Measurements from ENCODE around the gene FLT4. TPM values are rescaled to one million over a fixed set of nuclear protein-coding genes. Genes with fewer than 3 reads are reported as not detected.
"Not testable (repeated sequence)": the region's sequence is repeated elsewhere in the genome, so short reads cannot be mapped to it uniquely, and the experiment has no call there.

The FLT4 gene
- total and polyA plus RNA-seq, 4 donors: 12.6 to 42.1 (median 25.3) TPM

DNA sequence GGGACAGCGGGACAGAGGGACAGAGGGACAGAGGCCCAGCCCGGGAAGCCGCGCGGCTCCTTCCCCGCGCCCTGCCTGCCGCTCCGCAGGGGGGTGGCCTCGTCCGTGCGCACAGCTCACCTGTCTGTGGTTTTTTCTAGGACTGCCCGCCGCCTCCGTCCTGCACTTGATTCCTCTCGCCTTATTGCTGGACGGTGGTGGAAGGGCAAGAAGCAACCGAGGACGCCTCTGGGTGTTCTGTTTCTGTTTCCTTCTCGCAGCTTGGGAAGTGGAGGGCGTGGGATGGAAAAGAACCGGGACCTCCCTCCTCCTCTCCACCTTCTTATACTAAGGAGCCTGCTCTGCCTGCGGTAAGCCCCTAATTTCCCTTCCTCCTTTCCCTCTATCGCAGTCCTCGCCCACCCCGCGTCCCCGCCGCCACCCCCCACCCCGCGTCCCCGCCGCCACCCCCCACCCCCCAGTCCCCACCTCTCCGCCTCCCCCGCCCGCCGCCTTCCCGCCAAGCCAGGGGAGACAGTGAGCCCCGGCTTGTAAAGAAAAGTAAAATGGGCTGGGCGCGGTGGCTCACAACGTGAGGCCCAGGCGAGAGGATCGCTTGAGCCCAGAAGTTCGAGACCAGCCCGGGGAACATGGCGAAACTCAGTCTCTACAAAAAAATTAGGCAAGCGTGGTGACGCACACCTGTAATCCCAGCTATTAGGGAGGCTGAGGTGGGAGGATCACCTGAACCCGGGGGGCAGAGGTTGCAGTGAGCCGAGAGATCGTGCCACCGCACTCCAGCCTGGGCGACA is 9.6 kb upstream of the FLT4 start:
- Histone ChIP-seq H3K27me3 (ENCODE audit: control insufficient read depth in 3 of 3, insufficient read depth in 3 of 3, low read length in 2 of 3) (peaks cover 0 to 20% (median 10%) of the 10 kb centered on the region in 3 donors), H3K4me1 (ENCODE audit: control insufficient read depth in 5 of 5, insufficient read depth in 5 of 5, low read length in 5 of 5) (no peaks in the 10 kb centered on the region), H3K4me3 (no peak overlapping the region), H3K27ac (ENCODE audit: low read depth in 1 of 2, low read length in 1 of 2) (no peak overlapping the region), H3K9ac (ENCODE audit: insufficient read depth in 1 of 2, low read length in 2 of 2) (no peak overlapping the region), H3K36me3 (ENCODE audit: control insufficient read depth in 4 of 4, insufficient read depth in 4 of 4, low read length in 4 of 4) (no peaks in the 10 kb centered on the region), H3K9me3 (ENCODE audit: control insufficient read depth in 4 of 4, insufficient read depth in 3 of 4, low read length in 3 of 4) (peaks cover 0 to 3% (median 0%) of the 10 kb centered on the region in 4 donors)
- DNase-seq (no peak), ATAC-seq (ENCODE audit: insufficient read depth, low FRiP score) (no peak)
- TF ChIP-seq, protein P1, sequence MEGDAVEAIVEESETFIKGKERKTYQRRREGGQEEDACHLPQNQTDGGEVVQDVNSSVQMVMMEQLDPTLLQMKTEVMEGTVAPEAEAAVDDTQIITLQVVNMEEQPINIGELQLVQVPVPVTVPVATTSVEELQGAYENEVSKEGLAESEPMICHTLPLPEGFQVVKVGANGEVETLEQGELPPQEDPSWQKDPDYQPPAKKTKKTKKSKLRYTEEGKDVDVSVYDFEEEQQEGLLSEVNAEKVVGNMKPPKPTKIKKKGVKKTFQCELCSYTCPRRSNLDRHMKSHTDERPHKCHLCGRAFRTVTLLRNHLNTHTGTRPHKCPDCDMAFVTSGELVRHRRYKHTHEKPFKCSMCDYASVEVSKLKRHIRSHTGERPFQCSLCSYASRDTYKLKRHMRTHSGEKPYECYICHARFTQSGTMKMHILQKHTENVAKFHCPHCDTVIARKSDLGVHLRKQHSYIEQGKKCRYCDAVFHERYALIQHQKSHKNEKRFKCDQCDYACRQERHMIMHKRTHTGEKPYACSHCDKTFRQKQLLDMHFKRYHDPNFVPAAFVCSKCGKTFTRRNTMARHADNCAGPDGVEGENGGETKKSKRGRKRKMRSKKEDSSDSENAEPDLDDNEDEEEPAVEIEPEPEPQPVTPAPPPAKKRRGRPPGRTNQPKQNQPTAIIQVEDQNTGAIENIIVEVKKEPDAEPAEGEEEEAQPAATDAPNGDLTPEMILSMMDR (IDR thresholded peaks at IDR 0.05; ENCODE audit: control extremely low read depth, extremely low read depth): no peak
- WGBS, 2 donors: 36 to 38% methylated on average over 44 to 53 of the region's 54 CpGs

DNA sequence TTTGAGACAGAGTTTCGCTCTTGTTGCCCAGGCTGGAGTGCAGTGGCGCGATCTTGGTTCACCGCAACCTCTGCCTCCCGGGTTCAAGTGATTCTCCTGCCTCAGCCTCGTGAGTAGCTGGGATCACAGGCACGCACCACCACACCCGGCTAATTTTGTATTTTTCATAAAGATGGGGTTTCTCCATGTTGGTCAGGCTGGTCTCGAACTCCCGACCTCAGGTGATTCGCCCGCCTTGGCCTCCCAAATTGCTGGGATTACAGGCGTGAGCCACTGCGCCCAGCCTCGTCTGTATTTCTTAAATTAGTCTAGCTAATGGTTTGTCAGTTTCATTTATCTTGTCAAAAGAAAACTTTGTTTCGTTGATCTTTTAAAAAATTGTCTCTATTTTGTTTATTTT is 5.8 kb upstream of the FLT4 start:
- not testable (repeated sequence) for H3K9ac ChIP-seq (ENCODE audit: insufficient read depth in 1 of 2, low read length in 2 of 2); DNase-seq; ATAC-seq (ENCODE audit: insufficient read depth, low FRiP score); H3K4me3 ChIP-seq; H3K27ac ChIP-seq (ENCODE audit: low read depth in 1 of 2, low read length in 1 of 2); H3K9me3 ChIP-seq (ENCODE audit: control insufficient read depth in 4 of 4, insufficient read depth in 3 of 4, low read length in 3 of 4); H3K4me1 ChIP-seq (ENCODE audit: control insufficient read depth in 5 of 5, insufficient read depth in 5 of 5, low read length in 5 of 5); H3K36me3 ChIP-seq (ENCODE audit: control insufficient read depth in 4 of 4, insufficient read depth in 4 of 4, low read length in 4 of 4)
- WGBS, 2 donors: 89 to 95% methylated on average over 16 of the region's 16 CpGs
- H3K27me3 ChIP-seq (ENCODE audit: control insufficient read depth in 3 of 3, insufficient read depth in 3 of 3, low read length in 2 of 3): peaks cover 0 to 42% (median 29%) of the 10 kb centered on the region in 3 donors

DNA sequence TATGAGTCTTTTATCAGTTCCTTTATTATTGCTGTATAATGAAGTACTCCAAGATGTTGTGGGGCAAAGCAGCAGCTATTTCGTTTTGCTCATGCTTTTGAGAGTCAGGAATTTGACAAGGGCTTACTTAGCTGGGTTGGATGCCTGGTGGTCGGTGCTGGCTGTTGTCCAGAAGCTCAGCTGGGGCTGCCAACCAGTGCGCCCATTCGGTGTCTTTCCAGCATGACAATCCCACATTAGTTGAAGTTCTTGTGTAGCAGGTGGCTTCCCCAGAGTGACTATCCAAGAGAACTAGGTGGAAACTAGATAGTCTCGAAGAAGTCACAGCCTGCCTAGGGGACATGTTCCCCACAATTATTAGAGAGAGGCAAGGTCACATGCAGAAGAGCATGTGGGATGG is 3.4 kb upstream of the FLT4 start:
- Histone ChIP-seq H3K4me3 (no peak overlapping the region), H3K36me3 (ENCODE audit: control insufficient read depth in 4 of 4, insufficient read depth in 4 of 4, low read length in 4 of 4) (no peaks in the 10 kb centered on the region), H3K27ac (ENCODE audit: low read depth in 1 of 2, low read length in 1 of 2) (no peak overlapping the region), H3K9me3 (ENCODE audit: control insufficient read depth in 4 of 4, insufficient read depth in 3 of 4, low read length in 3 of 4) (peaks cover 0 to 1% (median 0%) of the 10 kb centered on the region in 4 donors), H3K27me3 (ENCODE audit: control insufficient read depth in 3 of 3, insufficient read depth in 3 of 3, low read length in 2 of 3) (peaks cover 0 to 45% (median 35%) of the 10 kb centered on the region in 3 donors), H3K4me1 (ENCODE audit: control insufficient read depth in 5 of 5, insufficient read depth in 5 of 5, low read length in 5 of 5) (peaks cover 0 to 3% (median 0%) of the 10 kb centered on the region in 5 donors), H3K9ac (ENCODE audit: insufficient read depth in 1 of 2, low read length in 2 of 2) (no peak overlapping the region)
- TF ChIP-seq, protein P1 (IDR thresholded peaks at IDR 0.05; ENCODE audit: control extremely low read depth, extremely low read depth): no peak
- WGBS, 2 donors: 47 to 66% methylated on average over 5 of the region's 5 CpGs
- DNase-seq (no peak), ATAC-seq (ENCODE audit: insufficient read depth, low FRiP score) (no peak)

DNA sequence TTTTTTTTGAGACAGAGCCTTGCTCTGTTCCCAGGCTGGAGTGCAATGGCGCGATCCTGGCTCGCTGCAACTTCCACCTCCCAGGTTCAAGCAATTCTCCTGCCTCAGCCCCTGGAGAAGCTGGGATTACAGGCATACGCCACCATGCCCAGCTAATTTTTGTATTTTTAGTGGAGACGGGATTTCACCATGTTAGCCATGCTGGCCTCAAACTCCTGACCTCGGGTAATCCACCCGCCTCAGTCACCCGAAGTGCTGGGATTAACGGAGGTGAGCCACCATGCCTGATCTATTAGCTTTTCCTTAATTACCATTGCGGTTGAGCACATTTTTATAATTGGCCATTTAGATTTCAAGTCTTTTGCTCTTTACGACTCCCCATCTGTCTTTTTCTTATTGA is 2.9 kb upstream of the FLT4 start:
- no peak for DNase-seq
- Histone ChIP-seq H3K4me3 (no peak overlapping the region), H3K36me3 (ENCODE audit: control insufficient read depth in 4 of 4, insufficient read depth in 4 of 4, low read length in 4 of 4) (no peaks in the 10 kb centered on the region), H3K27ac (ENCODE audit: low read depth in 1 of 2, low read length in 1 of 2) (no peak overlapping the region), H3K27me3 (ENCODE audit: control insufficient read depth in 3 of 3, insufficient read depth in 3 of 3, low read length in 2 of 3) (peaks cover 0 to 46% (median 37%) of the 10 kb centered on the region in 3 donors), H3K4me1 (ENCODE audit: control insufficient read depth in 5 of 5, insufficient read depth in 5 of 5, low read length in 5 of 5) (peaks cover 0 to 3% (median 0%) of the 10 kb centered on the region in 5 donors), H3K9me3 (ENCODE audit: control insufficient read depth in 4 of 4, insufficient read depth in 3 of 4, low read length in 3 of 4) (peaks cover 0 to 1% (median 0%) of the 10 kb centered on the region in 4 donors), H3K9ac (ENCODE audit: insufficient read depth in 1 of 2, low read length in 2 of 2) (no peak overlapping the region)
- no peak for ATAC-seq (ENCODE audit: insufficient read depth, low FRiP score)
- 92 to 95% methylated on average over 11 of the region's 11 CpGs for WGBS, 2 donors
- TF ChIP-seq, protein P1 (IDR thresholded peaks at IDR 0.05; ENCODE audit: control extremely low read depth, extremely low read depth): no peak
